Measurements from ENCODE around the gene MPL.
A peak's percentile ranks its signal among the peaks of the same experiment; 100 is the strongest.

The MPL gene

DNA sequence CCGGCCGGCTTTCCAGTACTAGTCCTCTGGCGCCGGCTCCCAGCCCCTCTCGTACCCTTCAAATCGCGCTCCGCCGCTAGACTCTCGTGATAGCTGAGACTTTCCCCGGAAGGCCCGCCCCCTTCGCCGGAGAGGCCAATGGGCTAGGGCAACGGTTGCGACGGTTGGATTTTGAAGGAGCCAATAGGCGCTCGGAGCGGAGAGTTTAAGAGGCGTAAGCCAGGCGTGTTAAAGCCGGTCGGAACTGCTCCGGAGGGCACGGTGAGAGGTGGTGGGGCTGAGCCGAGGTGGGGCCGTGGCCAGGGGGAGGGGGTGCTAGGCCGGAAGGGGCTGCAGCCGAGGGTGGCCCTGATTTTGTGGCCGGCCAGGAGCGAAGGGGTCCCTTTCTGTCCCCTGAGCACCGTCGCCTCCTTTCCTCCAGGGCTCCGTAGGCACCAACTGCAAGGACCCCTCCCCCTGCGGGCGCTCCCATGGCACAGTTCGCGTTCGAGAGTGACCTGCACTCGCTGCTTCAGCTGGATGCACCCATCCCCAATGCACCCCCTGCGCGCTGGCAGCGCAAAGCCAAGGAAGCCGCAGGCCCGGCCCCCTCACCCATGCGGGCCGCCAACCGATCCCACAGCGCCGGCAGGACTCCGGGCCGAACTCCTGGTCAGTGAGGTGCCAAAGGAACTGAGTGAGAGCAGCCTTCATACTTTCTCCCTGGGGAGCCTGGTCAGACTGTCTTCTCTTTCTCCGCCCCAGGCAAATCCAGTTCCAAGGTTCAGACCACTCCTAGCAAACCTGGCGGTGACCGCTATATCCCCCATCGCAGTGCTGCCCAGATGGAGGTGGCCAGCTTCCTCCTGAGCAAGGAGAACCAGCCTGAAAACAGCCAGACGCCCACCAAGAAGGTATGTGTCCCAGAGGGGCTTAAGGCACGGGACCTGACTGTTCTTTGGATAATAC, 21.4 kb downstream of the MPL start, which contains the start of gene CDC20:
Gene CDC20, plus strand, starts transcription at position 236 of the 948 bp plus-strand sequence. Its CDS starts 235 bp downstream, at position 471.
- H3K4me3 ChIP-seq (ENCODE audit: low read depth, low read length): peak within 1 kb of the TSS; percentile 83
- no peaks in the 10 kb centered on the region for H3K9me3 ChIP-seq (ENCODE audit: control insufficient read depth, insufficient read depth, low read depth, low read length)
- peaks cover 48% of the 10 kb centered on the region for H3K36me3 ChIP-seq (ENCODE audit: control insufficient read depth, insufficient read depth, low read length)
- H3K27ac ChIP-seq (ENCODE audit: low read depth, low read length): peak within 1 kb of the TSS; percentile 69
- H3K9ac ChIP-seq (ENCODE audit: low read length): peak within 1 kb of the TSS; percentile 94
- H3K27me3 ChIP-seq (ENCODE audit: control insufficient read depth, insufficient read depth, low read length): no peaks in the 10 kb centered on the region
- peaks cover 13% of the 10 kb centered on the region for H3K4me1 ChIP-seq (ENCODE audit: control insufficient read depth, insufficient read depth, low read length)

DNA sequence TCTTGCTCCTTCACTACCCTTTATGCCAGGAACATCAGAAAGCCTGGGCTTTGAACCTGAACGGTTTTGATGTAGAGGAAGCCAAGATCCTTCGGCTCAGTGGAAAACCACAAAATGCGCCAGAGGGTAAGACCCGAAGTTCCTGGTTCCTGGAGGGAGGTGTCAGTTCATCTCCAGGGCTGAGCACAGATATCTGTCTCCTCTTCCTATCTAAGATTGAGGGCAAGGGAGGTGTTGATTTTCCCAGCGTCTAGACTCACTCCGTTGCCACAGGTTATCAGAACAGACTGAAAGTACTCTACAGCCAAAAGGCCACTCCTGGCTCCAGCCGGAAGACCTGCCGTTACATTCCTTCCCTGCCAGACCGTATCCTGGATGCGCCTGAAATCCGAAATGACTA, 22.1 kb downstream of the MPL start:
- H3K4me1 ChIP-seq (ENCODE audit: control insufficient read depth, insufficient read depth, low read length): peaks cover 13% of the 10 kb centered on the region
- H3K4me3 ChIP-seq (ENCODE audit: low read depth, low read length): peak overlapping the region; percentile 83
- H3K27ac ChIP-seq (ENCODE audit: low read depth, low read length): peak overlapping the region; percentile 52; the same call in 1 of the 2 replicates
- H3K27me3 ChIP-seq (ENCODE audit: control insufficient read depth, insufficient read depth, low read length): no peaks in the 10 kb centered on the region
- no peaks in the 10 kb centered on the region for H3K9me3 ChIP-seq (ENCODE audit: control insufficient read depth, insufficient read depth, low read depth, low read length)
- peaks cover 55% of the 10 kb centered on the region for H3K36me3 ChIP-seq (ENCODE audit: control insufficient read depth, insufficient read depth, low read length)
- H3K9ac ChIP-seq (ENCODE audit: low read length): peak overlapping the region; percentile 94

DNA sequence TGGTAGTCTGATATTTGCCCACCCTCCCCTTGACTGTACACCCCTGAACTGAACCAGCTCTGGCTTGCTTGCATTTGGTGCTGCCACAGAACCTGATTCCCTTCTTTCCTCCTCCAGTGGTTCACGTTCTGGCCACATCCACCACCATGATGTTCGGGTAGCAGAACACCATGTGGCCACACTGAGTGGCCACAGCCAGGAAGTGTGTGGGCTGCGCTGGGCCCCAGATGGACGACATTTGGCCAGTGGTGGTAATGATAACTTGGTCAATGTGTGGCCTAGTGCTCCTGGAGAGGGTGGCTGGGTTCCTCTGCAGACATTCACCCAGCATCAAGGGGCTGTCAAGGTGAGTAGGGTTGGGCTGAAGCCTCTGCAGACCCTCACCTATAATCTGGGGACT, 23.0 kb downstream of the MPL start:
- H3K36me3 ChIP-seq (ENCODE audit: control insufficient read depth, insufficient read depth, low read length): peaks cover 64% of the 10 kb centered on the region
- H3K9ac ChIP-seq (ENCODE audit: low read length): no peak overlapping the region
- no peak overlapping the region for H3K27ac ChIP-seq (ENCODE audit: low read depth, low read length)
- H3K9me3 ChIP-seq (ENCODE audit: control insufficient read depth, insufficient read depth, low read depth, low read length): no peaks in the 10 kb centered on the region
- H3K4me3 ChIP-seq (ENCODE audit: low read depth, low read length): peak overlapping the region; percentile 83
- peaks cover 15% of the 10 kb centered on the region for H3K4me1 ChIP-seq (ENCODE audit: control insufficient read depth, insufficient read depth, low read length)
- H3K27me3 ChIP-seq (ENCODE audit: control insufficient read depth, insufficient read depth, low read length): no peaks in the 10 kb centered on the region

DNA sequence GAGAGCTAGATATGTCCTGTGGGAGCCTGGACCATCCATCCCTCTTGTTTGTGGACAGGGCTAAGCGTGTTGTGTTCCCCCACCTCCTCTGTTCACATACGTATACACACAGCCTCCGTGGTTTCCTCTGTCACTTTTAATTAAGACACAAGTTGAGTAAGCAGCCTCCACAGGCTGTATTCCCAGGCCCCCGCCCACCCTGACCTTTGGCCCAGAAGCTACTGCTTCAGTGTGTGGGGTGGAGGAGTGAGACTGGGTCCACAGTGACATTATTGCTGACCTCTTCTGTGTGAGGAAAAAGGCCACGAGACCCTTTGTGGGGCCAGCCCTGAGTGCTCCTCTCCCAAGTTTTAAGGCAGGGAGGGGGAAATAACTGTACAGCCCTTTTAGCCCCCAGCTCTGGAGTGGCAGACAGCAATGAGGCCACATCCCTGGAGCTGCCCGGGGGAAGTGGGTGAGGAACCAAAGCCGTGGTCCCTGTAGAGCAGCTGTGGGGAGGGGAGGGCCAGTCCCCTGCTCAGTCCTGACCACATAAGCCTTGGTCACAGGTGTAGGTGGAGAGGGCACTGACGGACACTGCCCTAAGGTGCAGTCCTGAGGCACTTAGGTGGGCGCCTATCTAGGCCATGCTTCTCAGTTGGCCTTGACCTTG, 25.8 kb downstream of the MPL start:
- peaks cover 64% of the 10 kb centered on the region for H3K36me3 ChIP-seq (ENCODE audit: control insufficient read depth, insufficient read depth, low read length)
- H3K4me1 ChIP-seq (ENCODE audit: control insufficient read depth, insufficient read depth, low read length): peaks cover 25% of the 10 kb centered on the region
- no peak overlapping the region for H3K27ac ChIP-seq (ENCODE audit: low read depth, low read length)
- no peak overlapping the region for H3K9ac ChIP-seq (ENCODE audit: low read length)
- no peaks in the 10 kb centered on the region for H3K9me3 ChIP-seq (ENCODE audit: control insufficient read depth, insufficient read depth, low read depth, low read length)
- no peaks in the 10 kb centered on the region for H3K27me3 ChIP-seq (ENCODE audit: control insufficient read depth, insufficient read depth, low read length)
- no peak overlapping the region for H3K4me3 ChIP-seq (ENCODE audit: low read depth, low read length)

DNA sequence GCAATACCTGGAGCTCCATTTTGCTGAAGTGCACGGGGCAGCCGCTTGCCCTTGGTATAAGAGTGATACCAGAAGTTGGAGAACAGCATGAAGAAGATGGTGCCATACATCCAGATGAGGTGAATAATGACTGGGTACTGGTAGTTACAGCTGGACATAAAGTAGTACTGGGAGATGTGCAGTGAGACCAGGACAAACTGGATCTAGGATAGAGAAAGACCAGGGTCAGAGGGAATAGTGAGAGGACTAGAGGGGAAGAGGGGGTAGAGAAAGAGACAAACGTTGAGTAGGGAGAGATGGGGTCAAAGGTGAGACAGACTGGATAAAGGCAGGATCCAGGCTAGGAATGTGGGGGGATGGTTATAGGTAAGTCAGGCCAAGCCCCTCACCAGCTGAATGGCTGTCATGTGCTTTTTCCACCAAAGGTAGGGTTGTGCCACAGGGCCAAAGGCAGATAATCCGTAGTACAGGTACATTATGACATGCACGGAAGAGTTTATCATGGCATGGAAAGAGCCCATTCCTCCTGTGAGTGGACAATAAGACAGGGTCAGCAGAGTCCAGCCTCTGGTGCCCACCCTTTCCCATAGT, 26.4 kb downstream of the MPL start:
- Histone ChIP-seq H3K9ac (ENCODE audit: low read length) (no peak overlapping the region), H3K36me3 (ENCODE audit: control insufficient read depth, insufficient read depth, low read length) (peaks cover 64% of the 10 kb centered on the region), H3K27me3 (ENCODE audit: control insufficient read depth, insufficient read depth, low read length) (no peaks in the 10 kb centered on the region), H3K27ac (ENCODE audit: low read depth, low read length) (no peak overlapping the region), H3K4me1 (ENCODE audit: control insufficient read depth, insufficient read depth, low read length) (peaks cover 31% of the 10 kb centered on the region), H3K9me3 (ENCODE audit: control insufficient read depth, insufficient read depth, low read depth, low read length) (no peaks in the 10 kb centered on the region), H3K4me3 (ENCODE audit: low read depth, low read length) (no peak overlapping the region)

DNA sequence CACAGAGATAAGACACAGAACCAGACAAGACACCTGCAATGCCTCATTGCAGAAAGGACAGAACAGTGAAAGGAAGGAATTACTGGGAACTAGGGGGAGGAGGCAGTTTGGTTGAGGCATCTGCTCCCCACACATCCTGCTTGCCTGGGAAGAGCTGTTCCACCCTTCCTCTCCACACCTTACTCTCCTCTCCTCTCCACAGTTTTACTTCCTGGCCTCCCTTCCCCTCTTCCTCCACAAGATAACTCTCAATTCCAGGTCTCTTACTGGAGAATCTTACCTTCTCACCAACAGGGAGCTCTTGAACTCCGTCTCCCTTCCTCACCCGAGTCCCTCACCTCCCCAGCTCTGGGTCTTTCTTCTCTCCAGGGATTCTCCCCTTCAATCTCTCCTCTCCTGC, 28.1 kb downstream of the MPL start:
- H3K4me3 ChIP-seq (ENCODE audit: low read depth, low read length): peak overlapping the region; percentile 69
- H3K9me3 ChIP-seq (ENCODE audit: control insufficient read depth, insufficient read depth, low read depth, low read length): no peaks in the 10 kb centered on the region
- peaks cover 22% of the 10 kb centered on the region for H3K4me1 ChIP-seq (ENCODE audit: control insufficient read depth, insufficient read depth, low read length)
- no peaks in the 10 kb centered on the region for H3K27me3 ChIP-seq (ENCODE audit: control insufficient read depth, insufficient read depth, low read length)
- H3K36me3 ChIP-seq (ENCODE audit: control insufficient read depth, insufficient read depth, low read length): peaks cover 50% of the 10 kb centered on the region
- peak overlapping the region; percentile 31 for H3K9ac ChIP-seq (ENCODE audit: low read length)
- no peak overlapping the region for H3K27ac ChIP-seq (ENCODE audit: low read depth, low read length)

DNA sequence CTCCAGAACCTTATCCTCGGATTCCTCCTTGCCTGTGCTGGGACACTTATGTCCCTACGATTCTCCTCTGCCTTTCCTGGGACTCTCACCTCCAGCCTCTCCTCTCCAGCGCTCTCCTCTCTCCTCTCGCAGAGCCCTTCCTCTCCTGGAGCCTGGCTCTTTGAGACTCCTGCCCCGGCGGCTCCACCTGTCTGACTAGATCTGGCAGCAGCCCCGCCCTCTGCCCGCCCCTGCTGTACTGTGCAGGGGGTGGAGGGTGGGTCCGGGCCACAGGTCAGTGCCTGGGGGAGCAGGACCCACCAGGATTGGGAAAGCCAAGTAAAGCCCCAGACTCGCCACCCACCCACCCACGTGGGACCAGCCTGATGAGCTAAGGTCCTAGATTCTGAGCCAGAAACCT, 28.6 kb downstream of the MPL start:
- Histone ChIP-seq H3K36me3 (ENCODE audit: control insufficient read depth, insufficient read depth, low read length) (peaks cover 45% of the 10 kb centered on the region), H3K9ac (ENCODE audit: low read length) (peak overlapping the region; percentile 31), H3K27ac (ENCODE audit: low read depth, low read length) (no peak overlapping the region), H3K4me1 (ENCODE audit: control insufficient read depth, insufficient read depth, low read length) (peaks cover 18% of the 10 kb centered on the region), H3K4me3 (ENCODE audit: low read depth, low read length) (peak overlapping the region; percentile 69), H3K9me3 (ENCODE audit: control insufficient read depth, insufficient read depth, low read depth, low read length) (no peaks in the 10 kb centered on the region), H3K27me3 (ENCODE audit: control insufficient read depth, insufficient read depth, low read length) (no peaks in the 10 kb centered on the region)

DNA sequence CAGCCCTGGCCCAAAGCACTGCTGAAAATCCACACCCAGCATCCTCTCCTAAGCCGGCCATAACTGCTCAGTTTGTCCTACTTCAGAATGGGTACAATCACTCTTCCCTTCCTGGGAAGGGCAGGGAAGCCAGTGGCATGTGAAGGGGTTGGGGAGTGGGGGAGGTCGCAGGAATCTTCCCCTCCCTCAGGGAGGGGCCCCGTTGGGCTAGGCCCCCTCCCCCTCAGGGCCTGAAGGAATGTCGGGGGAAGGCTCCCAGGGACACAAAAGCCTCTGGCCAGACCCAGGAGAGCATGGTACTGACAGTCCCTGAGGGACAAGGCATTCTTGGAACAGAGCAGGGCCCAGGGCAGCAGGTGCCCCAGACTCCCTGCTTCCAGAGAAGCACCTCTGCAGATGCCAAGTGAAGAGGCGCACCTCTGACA, 29.0 kb downstream of the MPL start:
- H3K27ac ChIP-seq (ENCODE audit: low read depth, low read length): no peak overlapping the region
- H3K9ac ChIP-seq (ENCODE audit: low read length): peak overlapping the region; percentile 72
- H3K9me3 ChIP-seq (ENCODE audit: control insufficient read depth, insufficient read depth, low read depth, low read length): no peaks in the 10 kb centered on the region
- H3K36me3 ChIP-seq (ENCODE audit: control insufficient read depth, insufficient read depth, low read length): peaks cover 40% of the 10 kb centered on the region
- H3K4me3 ChIP-seq (ENCODE audit: low read depth, low read length): peak overlapping the region; percentile 69
- H3K27me3 ChIP-seq (ENCODE audit: control insufficient read depth, insufficient read depth, low read length): no peaks in the 10 kb centered on the region
- H3K4me1 ChIP-seq (ENCODE audit: control insufficient read depth, insufficient read depth, low read length): peaks cover 18% of the 10 kb centered on the region

DNA sequence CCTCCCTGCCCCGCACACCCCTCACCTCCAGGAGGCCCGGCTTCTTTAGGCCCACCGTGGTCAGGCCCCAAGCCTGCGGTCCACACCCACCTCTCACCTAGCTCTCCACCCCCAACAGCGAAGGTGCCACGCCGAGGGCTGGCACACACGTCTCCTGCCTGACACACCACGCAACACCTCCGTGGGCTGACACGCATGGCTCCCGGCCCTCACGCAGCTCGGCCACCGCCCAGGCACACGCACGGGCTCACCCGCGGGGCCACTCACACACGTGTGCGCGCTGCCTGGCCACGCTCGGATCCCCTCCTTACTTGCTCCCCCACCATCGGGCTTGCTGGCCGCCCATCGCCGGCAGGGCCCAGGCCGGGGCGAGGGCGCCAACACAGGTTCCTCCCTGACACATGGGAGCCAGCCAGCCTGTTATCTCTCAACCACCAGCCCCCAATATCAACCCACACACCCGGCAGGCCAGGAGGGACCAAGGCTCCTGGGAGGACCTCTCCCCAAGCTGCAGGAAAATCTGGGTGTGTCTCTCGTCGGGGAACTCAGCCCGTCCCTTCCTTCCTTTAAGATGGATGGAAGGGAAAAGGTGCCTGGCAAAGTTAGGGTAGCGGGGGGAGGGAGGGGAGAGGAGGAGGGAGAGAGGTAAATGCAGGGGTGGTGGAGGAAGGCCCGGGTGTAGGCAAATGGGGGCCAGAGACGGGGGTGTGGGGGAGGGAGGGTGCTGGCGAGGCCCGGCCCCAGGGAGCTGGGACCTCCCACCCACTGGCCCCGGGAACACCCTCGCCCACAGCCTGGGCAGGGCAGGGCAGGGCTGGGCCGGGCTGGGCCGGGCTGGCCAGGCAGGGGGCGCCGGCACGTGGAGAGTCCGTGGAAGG, 29.6 kb downstream of the MPL start:
- Histone ChIP-seq H3K36me3 (ENCODE audit: control insufficient read depth, insufficient read depth, low read length) (peaks cover 34% of the 10 kb centered on the region), H3K27me3 (ENCODE audit: control insufficient read depth, insufficient read depth, low read length) (no peaks in the 10 kb centered on the region), H3K9me3 (ENCODE audit: control insufficient read depth, insufficient read depth, low read depth, low read length) (no peaks in the 10 kb centered on the region), H3K9ac (ENCODE audit: low read length) (peak overlapping the region; percentile 72), H3K4me1 (ENCODE audit: control insufficient read depth, insufficient read depth, low read length) (peaks cover 18% of the 10 kb centered on the region), H3K4me3 (ENCODE audit: low read depth, low read length) (peak overlapping the region; percentile 69), H3K27ac (ENCODE audit: low read depth, low read length) (peak overlapping the region; percentile 22; the same call in 1 of the 2 replicates)

DNA sequence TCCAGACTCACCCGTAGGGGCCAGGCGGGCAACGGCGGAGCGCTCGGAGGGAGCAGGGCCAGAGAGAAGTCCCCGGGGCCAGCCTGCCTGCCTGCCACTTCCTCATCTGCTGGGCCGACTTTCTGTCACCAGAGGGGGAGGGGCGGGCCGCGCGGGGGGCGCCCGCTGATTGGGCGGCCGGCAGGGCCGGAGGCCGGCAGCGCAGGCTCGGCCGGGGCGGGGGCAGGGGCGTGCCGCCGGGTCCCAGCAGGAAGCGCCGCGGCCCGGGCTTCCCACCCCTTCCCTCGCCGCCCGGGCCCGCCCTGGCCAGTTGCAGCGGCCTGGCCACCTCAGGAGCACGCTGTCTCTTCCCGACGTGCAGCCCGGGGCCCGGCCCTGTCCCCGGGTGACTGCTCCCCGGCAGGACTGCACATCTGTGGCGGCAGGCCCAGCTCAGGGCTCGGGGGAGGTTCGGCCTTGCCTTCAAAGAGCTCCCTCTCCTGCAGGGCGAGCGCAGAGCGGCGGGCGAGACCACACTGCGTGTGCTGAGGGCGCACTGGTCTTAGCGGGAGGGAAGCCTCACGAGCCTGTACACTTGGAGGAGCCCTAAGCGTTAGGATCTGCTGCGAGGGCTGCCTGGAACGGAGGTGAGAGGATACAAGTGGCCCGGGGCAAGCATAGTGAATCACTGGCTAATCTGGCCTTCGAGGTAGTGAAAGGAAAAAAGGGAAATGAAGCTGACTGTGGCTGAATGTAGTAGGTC, 30.5 kb downstream of the MPL start, which contains the start of gene ELOVL1:
Gene ELOVL1, minus strand, starts transcription at position 108 of the 742 bp plus-strand sequence. CDS start 2,402 bp downstream, outside the sequence.
- Histone ChIP-seq H3K9me3 (ENCODE audit: control insufficient read depth, insufficient read depth, low read depth, low read length) (no peaks in the 10 kb centered on the region), H3K36me3 (ENCODE audit: control insufficient read depth, insufficient read depth, low read length) (peaks cover 26% of the 10 kb centered on the region), H3K27ac (ENCODE audit: low read depth, low read length) (peak within 1 kb of the TSS; percentile 35; the same call in 1 of the 2 replicates), H3K27me3 (ENCODE audit: control insufficient read depth, insufficient read depth, low read length) (no peaks in the 10 kb centered on the region), H3K4me1 (ENCODE audit: control insufficient read depth, insufficient read depth, low read length) (peaks cover 18% of the 10 kb centered on the region), H3K4me3 (ENCODE audit: low read depth, low read length) (peak within 1 kb of the TSS; percentile 69), H3K9ac (ENCODE audit: low read length) (peak within 1 kb of the TSS; percentile 87)

Measured in HUES6 (cell line).